ENCODE results near the gene PARD6B.
A peak's percentile ranks its signal among the peaks of the same experiment; 100 is the strongest.
"Not testable (repeated sequence)": the region's sequence is repeated elsewhere in the genome, so short reads cannot be mapped to it uniquely, and the experiment has no call there.

PARD6B gene

GRCh38 chr20:50765674-50766073, 34.3 kb downstream of the PARD6B start:
- DNase-seq (ENCODE audit: low read depth in 1 of 2, low spot score in 1 of 2), result no peak
- in situ Hi-C loops (cut with HindIII; ENCODE audit: low pct_unique_long_range_greater_than_20kb, low sequenced_read_pairs), result no loop called here
- TF ChIP-seq JUND (IDR thresholded peaks at IDR 0.05; ENCODE audit: low read depth), result no peak

- in situ Hi-C loops (cut with HindIII; ENCODE audit: low pct_unique_long_range_greater_than_20kb, low sequenced_read_pairs); DNase-seq (ENCODE audit: low read depth in 1 of 2, low spot score in 1 of 2): not testable (repeated sequence)
Observed at GRCh38 chr20:50766955-50767809, 35.8 kb downstream of the PARD6B start.

- DNase-seq (ENCODE audit: low read depth in 1 of 2, low spot score in 1 of 2); in situ Hi-C loops (cut with HindIII; ENCODE audit: low pct_unique_long_range_greater_than_20kb, low sequenced_read_pairs): not testable (repeated sequence)
Observed at GRCh38 chr20:50768991-50769390, 37.6 kb downstream of the PARD6B start.

GRCh38 chr20:50769551-50770085, 38.2 kb downstream of the PARD6B start:
- DNase-seq (ENCODE audit: low read depth in 1 of 2, low spot score in 1 of 2); in situ Hi-C loops (cut with HindIII; ENCODE audit: low pct_unique_long_range_greater_than_20kb, low sequenced_read_pairs): not testable (repeated sequence)

GRCh38 chr20:50771419-50772080, 40.2 kb downstream of the PARD6B start:
- DNase-seq (ENCODE audit: low read depth in 1 of 2, low spot score in 1 of 2); in situ Hi-C loops (cut with HindIII; ENCODE audit: low pct_unique_long_range_greater_than_20kb, low sequenced_read_pairs): not testable (repeated sequence)

GRCh38 chr20:50772420-50773185, 41.2 kb downstream of the PARD6B start:
- no peak for TF ChIP-seq JUND (IDR thresholded peaks at IDR 0.05; ENCODE audit: low read depth)
- in situ Hi-C loops (cut with HindIII; ENCODE audit: low pct_unique_long_range_greater_than_20kb, low sequenced_read_pairs), result no loop called here
- no peak for DNase-seq (ENCODE audit: low read depth in 1 of 2, low spot score in 1 of 2)

- no peak for TF ChIP-seq JUND (IDR thresholded peaks at IDR 0.05; ENCODE audit: low read depth)
- in situ Hi-C loops (cut with HindIII; ENCODE audit: low pct_unique_long_range_greater_than_20kb, low sequenced_read_pairs), result no loop called here
- DNase-seq (ENCODE audit: low read depth in 1 of 2, low spot score in 1 of 2), result no peak
Observed at GRCh38 chr20:50774515-50774914, 43.1 kb downstream of the PARD6B start.

- in situ Hi-C loops (cut with HindIII; ENCODE audit: low pct_unique_long_range_greater_than_20kb, low sequenced_read_pairs), result no loop called here
Observed at GRCh38 chr20:50776122-50776817, 44.9 kb downstream of the PARD6B start.

GRCh38 chr20:50777373-50777772, 46.0 kb downstream of the PARD6B start:
- in situ Hi-C loops (cut with HindIII; ENCODE audit: low pct_unique_long_range_greater_than_20kb, low sequenced_read_pairs), result no loop called here
- no peak for DNase-seq (ENCODE audit: low read depth in 1 of 2, low spot score in 1 of 2)
- no peak for TF ChIP-seq JUND (IDR thresholded peaks at IDR 0.05; ENCODE audit: low read depth)

More at GRCh38 chr20:50776122-50776817, 44.9 kb downstream of the PARD6B start:
- DNase-seq (ENCODE audit: low read depth in 1 of 2, low spot score in 1 of 2), result peak in 1 of 2 experiments; percentile 51
- no peak for TF ChIP-seq JUND (IDR thresholded peaks at IDR 0.05; ENCODE audit: low read depth)

GRCh38 chr20:50778994-50779393, 47.6 kb downstream of the PARD6B start:
- in situ Hi-C loops (cut with HindIII; ENCODE audit: low pct_unique_long_range_greater_than_20kb, low sequenced_read_pairs); DNase-seq (ENCODE audit: low read depth in 1 of 2, low spot score in 1 of 2): not testable (repeated sequence)

GRCh38 chr20:50783390-50783789, 52.0 kb downstream of the PARD6B start:
- no peak for TF ChIP-seq JUND (IDR thresholded peaks at IDR 0.05; ENCODE audit: low read depth)
- DNase-seq (ENCODE audit: low read depth in 1 of 2, low spot score in 1 of 2), result no peak
- in situ Hi-C loops (cut with HindIII; ENCODE audit: low pct_unique_long_range_greater_than_20kb, low sequenced_read_pairs), result no loop called here

GRCh38 chr20:50783903-50784302, 52.5 kb downstream of the PARD6B start:
- no peak for DNase-seq (ENCODE audit: low read depth in 1 of 2, low spot score in 1 of 2)
- no peak for TF ChIP-seq JUND (IDR thresholded peaks at IDR 0.05; ENCODE audit: low read depth)
- in situ Hi-C loops (cut with HindIII; ENCODE audit: low pct_unique_long_range_greater_than_20kb, low sequenced_read_pairs), result no loop called here

Measured in T47D (cell line).